Measurements from ENCODE around the gene AURKAIP1. TPM values are rescaled to one million over a fixed set of nuclear protein-coding genes. Genes with fewer than 3 reads are reported as not detected.

Gene AURKAIP1
- 64.8 and 74.6 TPM in 2 replicates for total RNA-seq

- peaks cover 17% of the 10 kb centered on the region for H4K20me1 ChIP-seq (ENCODE audit: insufficient read depth, low read length)
- DNase-seq (ENCODE audit: insufficient read length, low spot score, missing footprints) = peak; percentile 100
- H3K4me3 ChIP-seq (ENCODE audit: insufficient read depth, low read length) = peak within 1 kb of the TSS; percentile 92
- H3K79me2 ChIP-seq (ENCODE audit: insufficient read depth, low read length) = peaks cover 32% of the 10 kb centered on the region
- no peak for TF ChIP-seq CTCF (IDR thresholded peaks at IDR 0.05; ENCODE audit: extremely low read depth, low read depth, low read length)
- H3K27me3 ChIP-seq (ENCODE audit: insufficient read depth, low read length) = no peaks in the 10 kb centered on the region
- H3K36me3 ChIP-seq (ENCODE audit: insufficient read depth, low read length) = peaks cover 6% of the 10 kb centered on the region
- peaks cover 25% of the 10 kb centered on the region for H3K4me1 ChIP-seq (ENCODE audit: insufficient read depth, low read length)
- H2AFZ ChIP-seq (ENCODE audit: low read length) = peak within 1 kb of the TSS; percentile 5
- peak within 1 kb of the TSS; percentile 92 for H3K4me2 ChIP-seq (ENCODE audit: insufficient read depth, low read length)
- H3K27ac ChIP-seq (ENCODE audit: low read depth, low read length) = peak within 1 kb of the TSS; percentile 73
- H3K9me3 ChIP-seq (ENCODE audit: low read depth, low read length) = no peaks in the 10 kb centered on the region
Measured at GRCh38 chr1:1374929-1375662, at the start of gene AURKAIP1. Gene AURKAIP1, minus strand, starts transcription at chr1:1375207. Its CDS starts 451 bp downstream, at chr1:1374756.

- H3K4me1 ChIP-seq (ENCODE audit: insufficient read depth, low read length) = peaks cover 7% of the 10 kb centered on the region
- no peak overlapping the region for H3K4me3 ChIP-seq (ENCODE audit: insufficient read depth, low read length)
- TF ChIP-seq CTCF (IDR thresholded peaks at IDR 0.05; ENCODE audit: extremely low read depth, low read depth, low read length) = no peak
- H4K20me1 ChIP-seq (ENCODE audit: insufficient read depth, low read length) = no peaks in the 10 kb centered on the region
- no peaks in the 10 kb centered on the region for H3K27me3 ChIP-seq (ENCODE audit: insufficient read depth, low read length)
- no peak overlapping the region for H3K27ac ChIP-seq (ENCODE audit: low read depth, low read length)
- no peak overlapping the region for H2AFZ ChIP-seq (ENCODE audit: low read length)
- H3K79me2 ChIP-seq (ENCODE audit: insufficient read depth, low read length) = no peaks in the 10 kb centered on the region
- H3K4me2 ChIP-seq (ENCODE audit: insufficient read depth, low read length) = no peak overlapping the region
- no peaks in the 10 kb centered on the region for H3K36me3 ChIP-seq (ENCODE audit: insufficient read depth, low read length)
- peak; percentile 41 for DNase-seq (ENCODE audit: insufficient read length, low spot score, missing footprints)
- H3K9me3 ChIP-seq (ENCODE audit: low read depth, low read length) = no peaks in the 10 kb centered on the region
Measured at GRCh38 chr1:1424707-1425106, 49.7 kb upstream of the AURKAIP1 start.

- no peaks in the 10 kb centered on the region for H3K79me2 ChIP-seq (ENCODE audit: insufficient read depth, low read length)
- no peaks in the 10 kb centered on the region for H3K27me3 ChIP-seq (ENCODE audit: insufficient read depth, low read length)
- no peaks in the 10 kb centered on the region for H3K9me3 ChIP-seq (ENCODE audit: low read depth, low read length)
- H3K4me3 ChIP-seq (ENCODE audit: insufficient read depth, low read length) = no peak overlapping the region
- H4K20me1 ChIP-seq (ENCODE audit: insufficient read depth, low read length) = no peaks in the 10 kb centered on the region
- H3K36me3 ChIP-seq (ENCODE audit: insufficient read depth, low read length) = no peaks in the 10 kb centered on the region
- peak overlapping the region; percentile 20 for H3K4me2 ChIP-seq (ENCODE audit: insufficient read depth, low read length)
- no peak for TF ChIP-seq CTCF (IDR thresholded peaks at IDR 0.05; ENCODE audit: extremely low read depth, low read depth, low read length)
- no peak overlapping the region for H2AFZ ChIP-seq (ENCODE audit: low read length)
- DNase-seq (ENCODE audit: insufficient read length, low spot score, missing footprints) = peak; percentile 84
- H3K27ac ChIP-seq (ENCODE audit: low read depth, low read length) = no peak overlapping the region
- H3K4me1 ChIP-seq (ENCODE audit: insufficient read depth, low read length) = peaks cover 7% of the 10 kb centered on the region
Measured at GRCh38 chr1:1423245-1423597, 48.2 kb upstream of the AURKAIP1 start.

GRCh38 chr1:1422465-1423244, 47.6 kb upstream of the AURKAIP1 start:
- H2AFZ ChIP-seq (ENCODE audit: low read length) = peak overlapping the region; percentile 51
- no peaks in the 10 kb centered on the region for H3K9me3 ChIP-seq (ENCODE audit: low read depth, low read length)
- H3K36me3 ChIP-seq (ENCODE audit: insufficient read depth, low read length) = no peaks in the 10 kb centered on the region
- TF ChIP-seq CTCF (IDR thresholded peaks at IDR 0.05; ENCODE audit: extremely low read depth, low read depth, low read length) = no peak
- H3K4me2 ChIP-seq (ENCODE audit: insufficient read depth, low read length) = peak overlapping the region; percentile 20
- H3K79me2 ChIP-seq (ENCODE audit: insufficient read depth, low read length) = no peaks in the 10 kb centered on the region
- no peak overlapping the region for H3K4me3 ChIP-seq (ENCODE audit: insufficient read depth, low read length)
- peaks cover 7% of the 10 kb centered on the region for H3K4me1 ChIP-seq (ENCODE audit: insufficient read depth, low read length)
- H4K20me1 ChIP-seq (ENCODE audit: insufficient read depth, low read length) = no peaks in the 10 kb centered on the region
- no peaks in the 10 kb centered on the region for H3K27me3 ChIP-seq (ENCODE audit: insufficient read depth, low read length)
- DNase-seq (ENCODE audit: insufficient read length, low spot score, missing footprints) = peak; percentile 94
- H3K27ac ChIP-seq (ENCODE audit: low read depth, low read length) = no peak overlapping the region
